Measurements from ENCODE around the gene TEX14. TPM values are rescaled to one million over a fixed set of nuclear protein-coding genes. Genes with fewer than 3 reads are reported as not detected.
"Not testable (repeated sequence)": the region's sequence is repeated elsewhere in the genome, so short reads cannot be mapped to it uniquely, and the experiment has no call there.

TEX14 gene
- total RNA-seq, 1 experiment from 2014 or later = 0.89 TPM

DNA sequence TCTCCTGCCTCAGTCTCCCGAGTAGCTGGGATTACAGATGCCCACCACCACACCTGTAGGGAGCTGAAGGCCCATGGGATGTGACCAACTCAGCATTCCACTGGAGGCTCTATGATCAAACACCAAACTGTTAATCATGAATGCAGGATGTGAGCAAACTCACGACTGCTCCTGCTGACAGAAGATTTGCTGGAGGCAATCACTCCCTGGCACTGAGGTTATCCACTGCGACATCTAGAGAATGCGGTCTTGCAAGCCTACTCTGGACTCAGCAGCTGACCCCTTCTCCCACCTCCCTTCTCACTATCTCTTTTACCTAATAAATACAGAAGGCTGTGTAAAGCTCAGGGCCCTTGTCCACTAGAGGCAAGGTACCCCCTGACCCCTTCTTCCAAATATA is 4.9 kb downstream of the TEX14 start:
- H3K9ac ChIP-seq (ENCODE audit: low read length) = no peak overlapping the region
- no peaks in the 10 kb centered on the region for H3K9me2 ChIP-seq (ENCODE audit: insufficient read depth)
- ATAC-seq (no peak), DNase-seq (ENCODE audit: low read depth, low spot score) (no peak)
- ChIA-PET CTCF (no interaction called here), POLR2A (interaction anchor here (1.2 to 2.5 kb wide), 2 partner anchors 28 to 56 kb away, joined by 3 to 19 read pairs; no protein-coding TSS in a partner anchor), RAD21 (ENCODE audit: low non-redundant PET in 1 of 2, low total read pairs in 2 of 2, uncharacterized antibody in 2 of 2, unreplicated experiment in 2 of 2) (no interaction called here)
- H3K4me3 ChIP-seq (replicated peaks in 1 of 2; ENCODE audit: low read depth in 1 of 2, low read length in 2 of 2) = no peak overlapping the region
- H3K4me1 ChIP-seq (ENCODE audit: control insufficient read depth in 1 of 2, insufficient read depth in 2 of 2, low read length in 2 of 2) = peaks cover under 1 to 4% of the 10 kb centered on the region in 2 experiments; a peak in 3 of 4 replicates
- no peak overlapping the region for H3K27ac ChIP-seq (ENCODE audit: low read depth, low read length)
- H2AFZ ChIP-seq (ENCODE audit: low read depth, low read length, poor library complexity, severe bottlenecking) = no peak overlapping the region
- no peaks in the 10 kb centered on the region for H4K20me1 ChIP-seq (ENCODE audit: insufficient read depth)
- no peak overlapping the region for H3K4me2 ChIP-seq (ENCODE audit: low read length)
- no peaks in the 10 kb centered on the region for H3K9me3 ChIP-seq (ENCODE audit: control insufficient read depth in 1 of 2, insufficient read depth in 1 of 2, low read depth in 1 of 2, low read length in 2 of 2)
- no peaks in the 10 kb centered on the region for H3K27me3 ChIP-seq (ENCODE audit: insufficient read depth, low read length)
- no peak for TF ChIP-seq CBX3 (IDR thresholded peaks at IDR 0.05; ENCODE audit: low read depth)
- no peak for TF ChIP-seq YY1 (IDR thresholded peaks at IDR 0.05; ENCODE audit: extremely low read depth, insufficient replicate concordance, low read depth, low read length)
- TF ChIP-seq JUND (IDR thresholded peaks at IDR 0.05) = no peak
- TF ChIP-seq EGR1 (IDR thresholded peaks at IDR 0.05; ENCODE audit: low read depth) = no peak
- TF ChIP-seq, protein P1, sequence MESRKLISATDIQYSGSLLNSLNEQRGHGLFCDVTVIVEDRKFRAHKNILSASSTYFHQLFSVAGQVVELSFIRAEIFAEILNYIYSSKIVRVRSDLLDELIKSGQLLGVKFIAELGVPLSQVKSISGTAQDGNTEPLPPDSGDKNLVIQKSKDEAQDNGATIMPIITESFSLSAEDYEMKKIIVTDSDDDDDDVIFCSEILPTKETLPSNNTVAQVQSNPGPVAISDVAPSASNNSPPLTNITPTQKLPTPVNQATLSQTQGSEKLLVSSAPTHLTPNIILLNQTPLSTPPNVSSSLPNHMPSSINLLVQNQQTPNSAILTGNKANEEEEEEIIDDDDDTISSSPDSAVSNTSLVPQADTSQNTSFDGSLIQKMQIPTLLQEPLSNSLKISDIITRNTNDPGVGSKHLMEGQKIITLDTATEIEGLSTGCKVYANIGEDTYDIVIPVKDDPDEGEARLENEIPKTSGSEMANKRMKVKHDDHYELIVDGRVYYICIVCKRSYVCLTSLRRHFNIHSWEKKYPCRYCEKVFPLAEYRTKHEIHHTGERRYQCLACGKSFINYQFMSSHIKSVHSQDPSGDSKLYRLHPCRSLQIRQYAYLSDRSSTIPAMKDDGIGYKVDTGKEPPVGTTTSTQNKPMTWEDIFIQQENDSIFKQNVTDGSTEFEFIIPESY (IDR thresholded peaks at IDR 0.05; ENCODE audit: extremely low read depth, insufficient replicate concordance, low read length) = no peak
- TF ChIP-seq EZH2 (IDR thresholded peaks at IDR 0.05) = no peak
- no TSS peak for BruUV-seq (replicated peaks)
- no peaks in the 10 kb centered on the region for H3K36me3 ChIP-seq (ENCODE audit: control insufficient read depth in 1 of 2, insufficient read depth in 2 of 2, low read length in 2 of 2)
- H3K79me2 ChIP-seq (ENCODE audit: insufficient read depth, low read length) = no peaks in the 10 kb centered on the region
- intact Hi-C loops (cut with micrococcal nuclease) = no loop called here

DNA sequence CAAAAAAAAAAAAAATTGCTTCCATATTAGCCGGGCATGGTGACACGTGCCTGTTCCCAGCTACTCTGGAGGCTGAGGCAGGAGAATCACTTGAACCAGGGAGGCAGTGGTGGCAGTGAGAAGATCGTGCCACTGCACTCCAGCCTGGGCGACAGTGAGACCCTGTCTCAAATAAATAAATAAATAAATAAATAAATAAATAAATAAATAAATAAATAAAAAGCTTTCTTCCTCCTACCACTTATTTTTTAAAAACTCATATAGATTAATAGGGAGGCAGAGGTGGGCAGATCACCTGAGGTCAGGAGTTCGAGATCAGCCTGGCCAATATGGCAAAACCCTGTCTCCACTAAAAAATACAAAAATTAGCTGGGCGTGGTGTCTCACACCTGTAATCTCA is 7.4 kb downstream of the TEX14 start:
- ATAC-seq; H3K9me3 ChIP-seq (ENCODE audit: control insufficient read depth in 1 of 2, insufficient read depth in 1 of 2, low read depth in 1 of 2, low read length in 2 of 2); H3K9ac ChIP-seq (ENCODE audit: low read length); H2AFZ ChIP-seq (ENCODE audit: low read depth, low read length, poor library complexity, severe bottlenecking); RAD21 ChIA-PET (ENCODE audit: low non-redundant PET in 1 of 2, low total read pairs in 2 of 2, uncharacterized antibody in 2 of 2, unreplicated experiment in 2 of 2); H3K27ac ChIP-seq (ENCODE audit: low read depth, low read length); H3K4me2 ChIP-seq (ENCODE audit: low read length); H3K4me3 ChIP-seq (replicated peaks in 1 of 2; ENCODE audit: low read depth in 1 of 2, low read length in 2 of 2); intact Hi-C loops (cut with micrococcal nuclease); H3K27me3 ChIP-seq (ENCODE audit: insufficient read depth, low read length); H3K9me2 ChIP-seq (ENCODE audit: insufficient read depth); H4K20me1 ChIP-seq (ENCODE audit: insufficient read depth); BruUV-seq (replicated peaks); H3K4me1 ChIP-seq (ENCODE audit: control insufficient read depth in 1 of 2, insufficient read depth in 2 of 2, low read length in 2 of 2); H3K79me2 ChIP-seq (ENCODE audit: insufficient read depth, low read length); H3K36me3 ChIP-seq (ENCODE audit: control insufficient read depth in 1 of 2, insufficient read depth in 2 of 2, low read length in 2 of 2); DNase-seq (ENCODE audit: low read depth, low spot score); CTCF ChIA-PET: not testable (repeated sequence)
- POLR2A ChIA-PET = interaction anchor here (1.0 kb wide), 1 partner anchor 53 kb away, joined by 4 read pairs; no protein-coding TSS in a partner anchor
